HG03108 (cell line): ENCODE measurements around the gene OSGIN1.

ENCODE experiments used
- ATAC-seq: cut with Tn5 transposase; IDR thresholded peaks from one replicate; pipeline ENCODE4 v1.9.1; 2021; ENCODE audit warnings: moderate library complexity; ENCODE audit not compliant: unreplicated experiment

Gene OSGIN1

DNA sequence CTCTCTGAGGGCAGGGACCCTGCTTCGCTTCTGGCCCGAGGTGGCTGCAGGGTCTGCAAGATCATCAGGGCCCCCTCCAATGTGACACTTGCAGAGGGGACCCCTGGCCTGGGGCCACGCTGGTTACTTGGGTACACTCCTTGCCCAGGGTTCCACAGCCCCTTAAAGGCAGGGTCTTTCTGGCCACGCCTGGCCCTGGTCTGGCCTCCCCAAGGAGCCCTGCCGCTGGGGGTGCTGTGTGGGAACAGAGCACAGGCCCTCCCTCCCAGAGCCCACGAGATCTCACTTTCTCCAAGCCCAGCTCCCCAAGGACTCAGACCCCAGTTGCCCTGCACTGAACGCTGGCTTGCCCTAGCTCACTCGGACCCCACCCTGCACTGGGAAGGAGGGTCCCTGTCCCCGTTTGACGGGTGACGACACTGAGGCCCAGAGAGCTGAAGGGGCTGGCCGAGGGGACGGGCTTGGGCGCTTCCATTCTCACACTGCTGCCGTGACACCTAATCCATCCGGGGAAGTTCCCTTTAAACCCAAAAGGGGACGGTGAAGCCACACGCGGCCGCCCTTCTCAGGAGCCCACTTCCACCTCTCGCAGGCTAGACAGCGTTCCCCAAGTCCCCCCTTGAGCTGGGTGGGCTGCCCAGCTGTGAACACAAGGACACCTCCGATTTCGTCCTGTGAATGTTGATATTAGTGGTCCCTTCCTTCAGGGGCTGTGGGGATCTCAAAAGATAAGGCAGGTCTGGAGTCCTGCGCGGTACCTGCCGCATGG is 26.9 kb upstream of the OSGIN1 start:
- ATAC-seq = no peak

DNA sequence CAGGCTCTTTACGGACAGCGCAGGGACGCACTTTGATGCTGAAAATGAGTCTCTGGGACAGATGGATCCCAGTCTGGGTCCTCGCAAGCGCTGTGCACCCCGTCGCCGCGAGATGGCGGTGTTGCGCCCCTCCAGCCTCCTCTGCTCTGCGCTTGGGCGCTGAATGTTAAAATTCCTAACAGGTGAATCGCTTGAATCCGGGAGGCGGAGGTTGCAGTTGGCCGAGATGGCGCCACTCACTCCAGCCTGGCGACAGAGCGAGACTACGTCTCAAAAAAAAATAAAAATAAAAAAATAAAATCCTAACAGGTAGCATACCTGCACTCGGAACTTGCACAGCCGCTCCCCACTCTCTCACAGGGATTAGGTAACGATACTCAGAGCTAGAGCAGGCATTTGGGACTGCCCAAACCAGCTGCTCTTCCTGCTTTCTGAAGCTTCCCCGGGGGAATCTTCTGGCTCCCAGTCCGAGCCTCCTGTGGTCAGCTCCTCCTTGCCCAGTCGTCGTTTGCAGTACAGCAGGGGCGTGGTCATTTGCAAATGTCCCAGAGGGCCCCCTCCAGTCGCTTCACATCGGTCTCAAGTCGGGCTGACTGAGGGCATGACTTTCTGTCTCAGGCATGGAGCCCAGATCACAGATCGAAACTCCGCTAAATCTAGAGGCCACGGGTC is 26.2 kb upstream of the OSGIN1 start:
- peak; percentile 58 for ATAC-seq

DNA sequence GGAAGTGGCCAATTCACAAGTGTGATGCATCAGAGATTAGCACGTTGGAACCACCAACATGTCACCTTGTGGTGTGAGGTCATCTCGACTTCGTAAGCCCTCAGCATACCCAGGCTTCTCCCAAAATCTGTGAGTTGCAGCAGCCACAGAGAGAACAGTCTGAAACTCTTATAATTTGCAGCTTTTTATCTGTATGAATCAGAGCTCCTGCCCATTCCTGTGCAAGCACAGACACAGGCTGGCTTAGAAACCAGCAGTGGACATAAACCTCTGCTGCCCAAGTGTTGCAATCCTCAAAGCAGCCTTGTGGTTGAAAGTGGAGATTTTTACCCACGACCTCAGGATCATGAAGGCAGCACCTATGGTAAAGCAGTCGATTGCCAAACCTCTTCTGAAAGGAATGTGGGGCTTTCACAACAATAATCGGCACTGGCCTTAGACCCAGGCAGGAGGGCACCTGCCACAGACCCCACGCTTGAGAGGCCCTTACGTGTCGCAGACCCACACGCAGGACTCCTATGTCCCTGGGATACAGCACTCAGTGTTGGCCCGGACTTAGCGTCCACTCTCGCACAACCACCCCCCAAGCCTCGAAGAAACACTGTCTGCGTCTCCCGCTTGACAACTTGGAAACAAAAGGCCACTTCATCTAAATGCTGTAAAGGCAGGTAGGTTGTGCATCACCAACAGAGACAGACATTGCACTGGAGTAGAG is 24.5 kb upstream of the OSGIN1 start:
- no peak for ATAC-seq

DNA sequence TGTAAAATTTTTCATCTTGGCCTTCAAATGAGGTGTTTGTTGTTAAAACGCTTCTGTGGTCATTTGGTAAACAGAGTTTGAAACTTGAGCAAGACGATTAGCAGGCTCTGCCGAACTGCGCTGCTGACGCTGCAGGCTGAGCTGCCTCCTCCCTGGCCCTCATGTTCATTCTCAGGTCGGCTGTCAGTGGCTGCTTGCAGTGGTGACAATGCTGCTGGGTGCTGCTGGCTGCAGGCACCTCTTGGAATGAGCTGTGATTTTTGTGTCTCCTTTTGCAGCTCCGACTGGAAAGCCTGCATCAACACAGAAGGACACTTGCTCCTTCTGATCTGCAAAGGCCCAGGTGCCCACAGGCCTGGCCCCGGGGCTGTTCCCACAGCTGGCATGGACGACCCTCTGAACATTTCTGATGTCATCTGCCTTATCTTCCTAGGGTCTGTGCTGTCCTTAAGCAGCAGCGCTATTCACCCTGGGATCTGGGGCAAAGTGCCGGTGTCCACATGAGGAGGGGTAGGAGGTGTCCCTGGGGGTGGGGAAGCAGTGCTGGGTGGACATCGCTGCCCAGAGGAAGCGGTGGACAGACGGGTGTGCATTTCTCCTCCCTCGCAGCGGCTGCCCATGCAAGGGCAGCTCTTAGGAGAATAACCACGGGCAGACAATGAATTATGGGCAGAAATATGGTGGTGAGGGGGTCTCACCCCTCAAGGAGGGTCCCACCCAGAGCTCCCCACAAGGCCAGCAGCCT is 23.1 kb upstream of the OSGIN1 start:
- ATAC-seq = no peak

DNA sequence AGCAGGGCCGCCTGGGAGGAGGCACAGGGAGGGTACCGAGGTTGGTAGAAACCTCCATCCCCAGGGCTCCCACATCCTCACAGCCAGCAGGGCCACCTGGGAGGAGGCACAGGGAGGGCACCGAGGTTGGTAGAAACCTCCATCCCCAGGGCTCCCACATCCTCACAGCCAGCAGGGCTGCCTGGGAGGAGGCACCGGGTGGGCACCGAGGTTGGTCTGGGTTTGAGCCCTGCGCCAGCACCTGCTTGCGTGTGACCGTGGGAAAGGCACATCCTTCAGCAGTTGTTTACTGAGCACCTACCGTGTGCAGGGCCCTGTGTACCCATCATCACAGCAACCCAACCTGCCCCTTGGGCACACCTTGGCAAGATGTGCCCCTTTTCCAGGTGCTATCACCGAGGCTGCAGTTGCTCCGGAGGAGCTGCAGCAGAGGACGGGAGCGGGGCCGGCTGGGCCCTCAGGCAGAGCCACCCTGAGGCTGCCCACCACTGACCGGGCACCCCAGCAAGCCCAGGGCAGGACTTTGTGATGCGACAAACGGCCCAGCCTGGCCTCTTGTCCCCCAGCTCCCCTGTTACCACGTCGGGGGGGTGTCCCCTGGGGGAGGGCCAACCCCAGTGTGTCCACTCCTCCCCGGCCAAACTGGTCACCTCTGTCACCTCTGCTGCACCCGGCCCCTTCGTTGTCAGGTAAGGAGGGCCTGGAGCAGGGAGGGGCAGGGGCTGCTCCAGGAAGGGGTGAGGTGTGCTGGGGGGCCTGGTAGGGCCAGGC is 22.1 kb upstream of the OSGIN1 start:
- ATAC-seq = no peak

DNA sequence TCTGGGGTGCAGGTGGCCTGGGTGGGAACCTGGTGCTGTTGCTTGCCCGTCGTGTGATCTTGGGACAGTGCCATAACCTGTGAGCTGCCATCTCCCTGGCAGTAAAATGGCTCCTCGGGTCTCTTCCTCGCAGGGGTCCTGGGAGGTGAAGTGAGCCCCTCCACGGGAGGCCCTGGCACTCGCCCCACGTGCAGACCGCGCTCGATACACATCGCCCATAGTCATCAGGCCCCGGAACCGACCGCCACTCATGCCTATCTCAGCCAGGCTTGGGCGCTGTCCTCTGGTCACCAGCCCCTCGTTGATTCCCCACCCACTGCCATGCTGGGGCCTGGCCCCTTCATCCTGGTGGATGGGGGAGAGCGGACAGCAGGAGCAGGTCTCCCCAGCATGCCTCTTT is 21.5 kb upstream of the OSGIN1 start:
- ATAC-seq = no peak

DNA sequence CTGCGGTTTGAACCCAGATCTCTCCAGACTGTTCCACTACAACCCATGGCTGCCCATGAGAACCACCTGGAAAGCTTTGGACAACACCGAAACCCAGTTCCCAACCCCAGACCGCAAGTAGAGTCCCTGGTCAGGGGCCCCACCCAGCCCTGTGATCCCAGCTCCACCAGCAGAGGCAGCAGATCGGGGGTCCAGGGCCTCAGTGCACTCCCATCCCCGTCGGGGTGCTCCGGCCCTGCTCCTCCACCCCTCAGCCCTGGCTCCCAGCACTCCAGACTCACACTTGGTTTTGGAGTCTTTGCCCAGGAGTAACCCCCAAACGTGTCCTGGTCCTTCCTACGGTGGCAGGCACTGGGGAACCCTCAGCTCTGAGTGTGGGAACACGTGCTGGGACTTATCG is 20.7 kb upstream of the OSGIN1 start:
- ATAC-seq = no peak

DNA sequence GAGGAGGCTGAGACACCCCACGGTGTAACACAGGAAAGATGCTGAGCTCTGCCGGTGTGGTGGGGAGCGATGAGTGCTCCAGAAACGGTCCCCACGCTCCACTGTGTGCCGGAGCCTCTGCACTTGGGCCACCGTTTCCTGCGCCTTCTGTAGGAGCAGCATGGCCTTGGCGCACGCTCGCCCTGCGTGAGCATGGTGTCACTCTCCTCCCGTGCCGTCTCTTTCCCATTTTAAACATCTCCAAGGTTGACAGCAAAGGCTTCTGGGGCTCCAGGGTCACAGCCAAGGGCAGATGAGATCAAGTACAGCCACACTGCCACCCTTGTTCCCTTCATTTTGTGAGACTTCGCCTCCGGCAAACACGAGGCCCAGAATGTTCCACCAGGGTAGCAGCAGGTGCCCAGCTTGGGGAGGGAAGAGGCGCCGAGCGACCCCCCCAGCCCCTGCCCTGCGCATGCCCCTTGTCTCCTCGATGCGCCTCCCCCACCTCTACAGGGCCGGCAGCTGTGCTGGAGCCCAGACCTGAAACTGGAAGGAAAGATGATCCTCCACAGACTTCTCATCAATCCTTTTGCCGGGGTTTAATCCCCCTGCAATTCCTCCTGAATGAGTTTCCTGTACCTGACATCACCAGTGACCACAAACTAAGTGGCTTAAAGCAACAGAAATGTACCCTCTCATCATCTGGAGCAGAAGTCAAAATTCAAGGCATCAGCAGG is 19.9 kb upstream of the OSGIN1 start:
- ATAC-seq = no peak

DNA sequence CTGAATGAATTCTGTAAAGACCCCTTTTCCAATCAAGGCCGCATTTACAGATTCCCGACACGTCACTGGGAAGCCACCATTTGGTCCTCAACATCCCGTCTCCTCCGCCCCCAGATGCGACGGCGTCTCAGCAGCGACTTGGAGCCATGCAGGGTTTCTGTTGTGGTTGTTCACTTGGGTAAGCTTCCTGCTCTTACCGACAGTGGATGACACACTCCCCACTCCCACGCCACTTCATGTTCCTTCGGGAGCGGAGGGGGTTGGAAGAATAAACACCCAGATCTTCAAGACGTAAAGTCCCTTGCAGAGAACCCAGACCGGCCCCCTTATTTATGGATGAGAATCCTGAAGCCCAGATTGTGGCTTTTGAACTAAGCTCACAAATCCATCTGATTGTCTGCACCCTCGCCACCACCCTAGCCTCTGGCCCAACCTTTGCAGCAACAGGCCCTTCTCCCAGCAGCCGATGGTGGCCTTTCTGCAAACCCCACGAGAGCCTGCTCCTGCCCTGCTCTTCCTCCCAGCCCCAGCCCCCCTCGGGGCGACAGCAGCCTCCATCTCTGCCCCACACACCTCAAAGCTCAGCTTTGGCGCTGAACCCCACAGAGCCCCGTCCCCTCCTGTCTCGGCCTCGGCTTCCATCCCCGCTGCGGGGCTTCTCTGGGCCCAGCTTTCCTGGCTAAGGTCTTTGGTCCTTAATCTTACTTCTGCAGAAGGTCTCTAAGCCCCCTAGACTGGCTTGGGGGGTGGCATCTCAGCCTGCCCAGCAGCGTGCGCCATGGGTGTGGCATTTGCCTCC is 19.0 kb upstream of the OSGIN1 start:
- ATAC-seq = no peak

DNA sequence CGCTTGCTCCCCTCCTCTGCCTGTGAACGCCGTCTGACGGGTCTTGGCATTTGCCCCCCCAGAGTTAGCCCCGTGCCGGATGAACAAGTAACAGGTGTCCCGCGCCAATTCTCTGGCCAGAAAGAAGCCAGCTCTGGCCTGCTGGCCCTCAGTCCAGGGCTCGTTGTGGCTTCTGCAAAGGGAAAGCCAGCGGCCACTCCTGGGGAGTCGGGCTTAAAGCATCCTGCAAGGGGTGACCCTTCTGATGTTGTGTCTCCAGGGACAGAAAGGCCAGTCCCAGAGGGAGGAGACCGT is 18.4 kb upstream of the OSGIN1 start:
- ATAC-seq = no peak

DNA sequence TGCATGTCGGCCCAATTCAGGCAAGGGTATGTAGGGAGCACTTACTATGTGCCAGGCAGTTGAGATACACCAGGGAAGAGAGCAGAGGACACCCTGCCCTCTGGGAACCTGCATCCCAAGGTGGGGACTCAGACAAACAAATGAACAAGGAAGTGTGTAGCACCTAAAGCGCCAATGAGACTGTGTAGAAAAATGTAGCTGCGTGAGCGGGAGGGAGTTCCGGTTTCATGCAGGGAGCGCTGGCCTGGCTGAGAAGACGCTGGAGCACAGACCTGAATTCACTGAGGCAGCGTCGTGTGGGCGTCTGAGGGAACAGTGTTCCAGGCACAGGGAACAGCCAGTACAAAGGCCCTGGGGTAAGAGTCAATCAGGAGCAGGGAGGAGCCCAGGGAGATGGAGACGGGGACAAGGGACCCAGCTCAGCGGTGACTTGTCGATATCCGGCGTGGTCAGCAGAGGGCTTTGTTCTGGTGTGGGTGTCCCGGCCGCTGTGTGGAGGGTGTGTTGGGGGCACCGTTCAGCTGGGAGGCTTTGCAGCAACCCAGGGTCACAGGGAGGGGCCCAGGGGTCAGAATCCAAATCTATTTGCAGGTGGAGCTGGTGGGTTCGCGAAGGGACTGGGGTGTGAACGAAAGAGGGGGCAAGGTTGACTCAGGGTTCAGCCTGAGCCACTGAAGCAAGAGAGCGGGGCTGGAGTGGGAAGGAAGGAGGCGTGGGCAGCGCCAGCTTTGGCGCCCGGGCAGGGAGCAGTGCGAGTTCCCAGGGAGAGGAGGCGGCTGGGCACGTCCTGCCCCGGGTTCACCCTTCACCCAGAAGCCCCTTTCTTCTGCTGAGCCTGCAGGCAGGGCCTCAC is 17.8 kb upstream of the OSGIN1 start:
- no peak for ATAC-seq

DNA sequence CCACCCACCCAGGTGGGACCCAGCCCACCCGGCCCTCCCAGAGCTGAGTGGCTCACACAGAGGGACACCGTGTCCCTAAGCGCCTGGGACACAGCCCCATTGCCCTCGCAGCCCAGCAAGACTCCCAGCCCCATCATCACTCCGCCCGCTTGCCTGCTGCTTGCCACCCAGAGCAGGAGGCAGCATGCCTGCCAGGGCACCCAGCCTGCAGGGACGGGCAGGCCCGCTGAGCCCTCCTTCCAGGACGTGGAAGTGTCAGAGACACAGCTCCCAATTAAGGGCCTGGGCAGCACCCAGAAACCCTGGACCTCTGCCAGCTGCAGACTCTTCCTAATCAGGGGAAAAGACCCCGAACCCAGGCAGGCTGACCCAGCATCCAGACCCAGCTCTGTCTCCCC is 17.2 kb upstream of the OSGIN1 start:
- ATAC-seq = no peak

DNA sequence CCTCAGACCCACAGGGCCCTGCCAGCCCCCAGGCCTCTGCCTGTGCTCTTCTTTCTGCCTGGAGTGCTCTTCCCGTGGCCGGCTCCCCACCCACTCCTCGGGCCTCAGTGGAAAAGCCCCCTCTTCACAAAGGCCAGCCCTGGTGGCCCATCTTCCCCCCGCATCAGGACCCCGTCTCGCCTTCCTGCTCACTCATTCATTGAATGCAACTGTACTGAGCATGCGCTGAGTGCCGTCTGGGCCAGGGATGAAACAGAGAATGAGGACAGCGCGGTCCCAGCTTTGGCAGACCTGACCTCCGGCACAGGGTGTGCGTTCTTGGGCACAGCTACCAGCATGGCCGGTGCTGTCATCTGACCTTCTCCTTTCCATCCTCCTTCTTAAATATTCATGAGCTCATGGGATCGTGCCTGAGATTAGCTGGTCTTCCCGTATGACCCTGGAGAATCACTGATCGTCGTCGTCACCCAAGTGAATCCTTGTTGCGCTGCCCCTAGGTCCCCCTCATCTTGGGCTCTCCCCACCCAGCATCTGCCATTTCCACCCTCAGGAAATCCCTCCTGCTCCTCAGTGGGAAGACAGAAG is 16.4 kb upstream of the OSGIN1 start:
- no peak for ATAC-seq

DNA sequence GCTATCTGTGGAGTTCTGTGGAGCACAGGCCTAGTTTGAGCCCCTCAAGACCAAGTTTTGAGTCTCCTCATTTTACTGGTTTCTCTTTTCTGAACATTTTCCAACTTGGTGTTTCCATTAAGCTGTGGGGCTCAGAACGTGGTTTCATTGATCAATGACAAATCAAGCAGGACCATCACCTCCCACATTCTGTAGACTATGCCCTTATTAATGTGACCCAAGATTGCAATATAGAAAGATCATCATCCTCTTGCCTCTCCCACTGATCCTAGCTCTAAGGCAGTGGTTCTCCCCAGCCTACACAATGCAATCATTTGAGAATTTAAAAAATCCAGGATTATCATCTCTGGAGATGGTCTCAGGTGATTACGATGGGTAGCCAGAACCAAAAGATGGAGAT is 15.8 kb upstream of the OSGIN1 start:
- ATAC-seq = no peak

DNA sequence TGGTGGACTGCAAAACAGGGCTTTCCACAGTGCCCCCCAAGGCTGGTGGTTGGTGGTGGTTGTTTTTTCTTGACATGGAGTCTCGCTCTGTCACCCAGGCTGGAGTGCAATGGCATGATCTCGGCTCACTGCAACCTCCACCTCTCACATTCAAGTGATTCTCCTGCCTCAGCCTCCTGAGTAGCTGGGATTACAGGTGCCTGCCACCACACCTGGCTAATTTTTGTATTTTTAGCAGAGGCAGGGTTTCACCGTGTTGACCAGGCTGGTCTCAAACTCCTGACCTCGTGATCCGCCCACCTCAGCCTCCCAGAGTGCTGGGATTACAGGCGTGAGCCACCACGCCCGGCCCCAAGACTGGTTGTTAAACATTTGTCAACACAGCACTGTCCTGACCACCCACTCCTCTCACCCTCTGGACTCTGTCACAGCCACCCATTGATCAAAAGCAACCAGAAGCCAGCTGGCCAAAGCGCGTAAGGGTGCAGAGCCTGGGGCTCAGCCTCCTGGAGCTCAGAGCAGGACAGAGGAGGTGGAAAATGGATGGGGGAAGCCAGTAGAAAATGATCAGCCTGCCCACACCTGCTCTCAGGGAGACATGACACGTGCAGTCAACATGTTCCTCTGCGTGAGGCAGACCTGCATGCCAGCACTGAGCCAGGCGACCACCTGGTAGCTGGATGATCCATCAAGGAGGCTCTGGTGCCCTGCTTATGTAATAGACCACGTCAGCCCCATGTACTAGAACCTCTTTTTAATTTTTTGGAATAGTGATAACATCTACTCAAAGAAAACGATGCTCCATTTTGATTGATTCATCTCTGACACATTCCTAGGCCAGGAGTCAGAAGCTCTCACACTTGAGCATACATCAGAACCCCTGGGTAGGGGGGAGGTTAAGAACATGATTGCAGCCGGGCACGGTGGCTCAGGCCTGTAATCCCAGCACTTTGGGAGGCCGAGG is 14.8 kb upstream of the OSGIN1 start:
- ATAC-seq = no peak

DNA sequence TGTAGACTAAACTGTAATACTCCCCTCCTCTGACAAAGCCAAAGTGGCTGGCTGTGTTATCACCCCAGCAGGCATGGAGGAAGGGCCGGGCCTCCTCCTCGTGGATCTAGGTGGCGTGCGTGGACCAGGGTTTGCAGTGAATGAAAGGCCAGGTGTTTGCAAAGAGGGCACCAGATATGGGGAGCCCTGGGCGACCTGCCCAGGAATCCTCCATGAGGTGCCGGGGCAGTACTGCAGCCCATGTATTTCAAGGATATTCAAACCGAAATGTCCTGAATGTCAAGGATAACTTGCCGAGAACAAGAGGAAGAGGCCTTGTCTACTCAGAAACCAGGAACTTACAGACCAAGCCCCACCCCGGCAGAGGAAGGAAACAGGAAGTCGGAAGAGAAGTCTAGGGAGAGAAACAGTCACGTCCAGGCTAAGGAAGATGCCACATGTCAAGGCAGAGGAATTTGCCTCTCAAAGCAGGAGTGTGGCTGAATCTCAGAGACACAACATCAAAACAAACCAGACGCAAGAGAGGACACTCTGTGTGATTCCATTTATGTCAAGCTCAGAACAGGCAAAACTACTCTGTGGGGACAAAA is 13.7 kb upstream of the OSGIN1 start:
- no peak for ATAC-seq

DNA sequence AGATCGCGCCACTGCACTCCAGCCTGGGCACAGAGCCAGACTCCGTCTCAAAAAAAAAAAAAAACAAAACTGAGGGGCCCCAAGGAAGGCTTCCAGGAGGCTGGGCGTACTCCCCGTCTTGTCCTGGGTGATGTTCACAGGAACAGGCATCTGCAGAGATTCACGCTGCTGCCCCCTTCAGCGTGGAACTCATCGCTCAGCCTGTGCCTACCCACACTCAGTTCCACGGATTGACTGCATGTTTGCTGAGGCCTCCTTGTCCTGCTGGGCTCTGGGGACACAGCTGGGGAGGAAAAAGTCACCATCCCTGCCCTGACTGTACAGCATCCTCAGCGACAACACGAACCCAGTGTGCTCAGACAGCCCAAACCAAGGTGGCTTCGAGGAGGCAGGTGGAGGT is 12.9 kb upstream of the OSGIN1 start:
- ATAC-seq = no peak
